HG02678 (cell line): ENCODE measurements around the gene MUC3A.

Experiments used
- ATAC-seq: cut with Tn5 transposase; IDR thresholded peaks from one replicate; pipeline ENCODE4 v1.9.1; 2021; ENCODE audit warnings: mild to moderate bottlenecking, moderate library complexity; ENCODE audit not compliant: unreplicated experiment

The MUC3A gene

DNA sequence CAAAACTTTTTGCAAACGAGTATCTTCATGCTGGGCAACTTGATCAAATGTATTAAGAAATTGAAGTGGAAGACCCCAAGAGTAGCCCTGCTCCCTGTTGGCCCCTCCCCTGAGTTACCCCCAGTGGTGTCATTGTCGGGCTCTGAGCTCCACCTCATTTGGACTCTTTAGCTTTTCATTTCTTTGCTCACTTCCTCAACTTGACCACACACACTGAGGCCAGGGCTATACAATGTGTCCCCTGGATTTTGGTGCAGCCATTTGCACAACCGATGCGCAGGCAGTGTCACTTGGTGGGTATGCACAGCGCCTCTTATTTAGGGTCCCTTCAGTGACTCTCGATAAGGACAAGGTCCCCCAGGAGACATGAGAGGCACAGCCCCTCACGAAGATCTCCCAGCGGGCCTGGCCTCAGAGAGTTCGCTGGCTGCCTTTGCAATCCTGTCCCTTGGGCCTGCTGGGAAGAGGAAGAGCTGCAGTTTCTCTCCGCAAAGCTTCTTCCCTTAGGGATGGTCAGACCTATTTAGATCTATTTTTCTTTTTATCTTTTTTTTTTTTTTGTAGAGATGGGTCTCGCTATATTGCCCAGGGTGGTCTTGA lies 2.5 kb upstream of the MUC3A start:
- ATAC-seq = no peak

DNA sequence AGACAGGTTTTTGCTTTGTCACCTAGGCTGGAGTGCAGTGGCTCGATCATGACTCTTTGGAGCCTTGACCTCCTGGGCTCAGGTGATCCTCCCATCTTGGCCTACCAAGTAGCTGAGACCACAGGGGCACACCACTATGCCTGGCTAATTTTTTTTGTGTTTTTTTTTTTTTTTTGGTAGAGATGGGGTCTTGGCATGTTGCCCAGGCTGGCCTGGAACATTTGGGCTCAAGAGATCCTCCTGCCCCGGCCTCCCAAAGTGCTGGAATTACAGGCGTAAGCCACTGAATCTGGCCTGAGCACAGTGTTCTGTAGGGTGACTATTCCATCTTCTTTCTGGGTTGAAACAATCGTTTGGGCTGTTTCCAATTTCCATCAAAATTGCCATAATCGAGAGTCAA lies 1.5 kb upstream of the MUC3A start:
- no peak for ATAC-seq

GRCh38 chr7:100949933-100950443 lies 654 bp downstream of the MUC3A start:
- no peak for ATAC-seq

DNA sequence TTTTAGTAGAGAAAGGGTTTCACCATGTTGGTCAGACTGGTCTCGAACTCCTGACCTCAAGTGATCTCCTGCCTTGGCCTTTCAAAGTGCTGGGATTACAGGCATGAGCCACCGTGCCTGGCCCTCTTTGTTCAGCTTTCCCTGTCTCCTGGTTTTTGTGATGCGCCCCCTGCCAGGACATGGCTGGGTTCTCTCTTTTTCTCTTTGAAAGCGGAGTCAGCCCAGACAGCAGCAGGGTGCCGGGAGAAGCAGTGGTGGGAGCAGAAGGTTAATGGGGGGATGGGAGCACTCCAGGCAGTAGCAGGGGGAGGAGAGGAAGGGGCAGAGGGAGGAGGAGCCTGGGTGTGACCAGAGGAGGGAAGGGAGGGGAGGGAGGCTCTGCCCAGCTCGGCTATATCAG lies 1.8 kb downstream of the MUC3A start:
- ATAC-seq = no peak

GRCh38 chr7:100951888-100952560 lies 2.7 kb downstream of the MUC3A start:
- no peak for ATAC-seq

DNA sequence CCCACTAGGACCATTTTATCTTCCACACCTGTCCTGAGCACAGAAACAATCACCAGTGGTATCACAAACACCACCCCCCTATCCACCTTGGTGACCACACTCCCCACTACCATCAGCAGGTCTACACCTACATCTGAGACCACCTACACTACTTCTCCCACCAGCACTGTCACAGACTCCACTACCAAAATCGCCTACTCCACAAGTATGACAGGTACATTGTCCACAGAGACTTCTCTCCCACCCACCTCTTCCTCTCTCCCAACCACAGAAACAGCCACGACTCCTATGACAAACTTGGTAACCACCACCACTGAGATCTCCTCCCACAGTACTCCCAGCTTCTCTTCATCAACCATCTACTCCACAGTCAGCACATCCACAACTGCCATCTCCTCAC lies 3.3 kb downstream of the MUC3A start:
- ATAC-seq = no peak

DNA sequence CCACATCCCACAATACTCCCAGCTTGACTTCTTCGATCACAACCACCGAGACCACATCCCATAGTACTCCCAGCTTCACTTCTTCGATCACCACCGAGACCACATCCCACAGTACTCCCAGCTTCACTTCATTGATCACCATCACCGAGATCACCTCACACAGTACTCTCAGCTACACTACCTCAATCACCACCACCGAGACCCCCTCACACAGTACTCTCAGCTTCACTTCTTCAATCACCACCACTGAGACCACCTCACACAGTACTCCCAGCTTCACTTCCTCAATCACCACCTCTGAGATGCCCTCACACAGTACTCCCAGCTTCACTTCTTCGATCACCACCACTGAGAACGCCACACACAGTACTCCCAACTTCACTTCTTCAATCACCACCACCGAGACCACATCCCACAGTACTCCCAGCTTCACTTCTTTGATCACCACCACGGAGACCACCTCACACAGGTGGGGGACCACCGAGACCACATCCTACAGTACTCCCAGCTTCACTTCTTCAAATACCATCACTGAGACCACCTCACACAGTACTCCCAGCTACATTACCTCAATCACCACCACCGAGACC lies 8.6 kb downstream of the MUC3A start:
- ATAC-seq = no peak

DNA sequence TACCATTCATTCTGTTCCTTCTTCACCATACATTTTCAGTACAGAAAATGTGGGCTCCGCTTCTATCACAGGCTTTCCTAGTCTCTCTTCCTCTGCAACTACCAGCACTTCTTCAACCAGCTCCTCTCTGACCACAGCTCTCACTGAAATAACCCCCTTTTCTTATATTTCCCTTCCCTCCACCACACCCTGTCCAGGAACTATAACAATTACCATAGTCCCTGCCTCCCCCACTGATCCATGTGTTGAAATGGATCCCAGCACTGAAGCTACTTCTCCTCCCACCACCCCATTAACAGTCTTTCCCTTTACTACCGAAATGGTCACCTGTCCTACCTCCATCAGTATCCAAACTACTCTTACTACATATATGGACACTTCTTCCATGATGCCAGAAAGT lies 10.6 kb downstream of the MUC3A start:
- no peak for ATAC-seq

DNA sequence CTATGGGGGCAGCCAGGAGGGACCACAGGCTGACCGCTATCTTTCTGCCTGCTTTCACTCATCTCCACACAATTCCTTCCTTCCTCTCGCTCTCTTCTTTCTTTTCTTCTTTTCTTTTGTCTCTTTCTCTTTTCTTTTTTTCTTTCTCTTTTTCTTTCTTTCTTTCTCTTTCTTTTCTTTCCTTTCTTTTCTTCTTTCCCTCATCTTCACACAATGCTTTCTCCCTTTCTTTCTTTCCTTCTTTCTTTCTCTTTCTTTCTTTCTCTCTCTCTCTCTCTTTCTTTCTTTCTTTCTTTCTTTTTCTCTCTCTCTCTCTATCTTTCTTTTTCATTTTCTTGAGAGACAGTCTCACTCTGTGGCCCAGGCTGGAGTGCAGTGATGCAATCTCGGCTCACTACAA lies 13.2 kb downstream of the MUC3A start:
- no peak for ATAC-seq

GRCh38 chr7:100963386-100963785 lies 14.1 kb downstream of the MUC3A start:
- no peak for ATAC-seq

DNA sequence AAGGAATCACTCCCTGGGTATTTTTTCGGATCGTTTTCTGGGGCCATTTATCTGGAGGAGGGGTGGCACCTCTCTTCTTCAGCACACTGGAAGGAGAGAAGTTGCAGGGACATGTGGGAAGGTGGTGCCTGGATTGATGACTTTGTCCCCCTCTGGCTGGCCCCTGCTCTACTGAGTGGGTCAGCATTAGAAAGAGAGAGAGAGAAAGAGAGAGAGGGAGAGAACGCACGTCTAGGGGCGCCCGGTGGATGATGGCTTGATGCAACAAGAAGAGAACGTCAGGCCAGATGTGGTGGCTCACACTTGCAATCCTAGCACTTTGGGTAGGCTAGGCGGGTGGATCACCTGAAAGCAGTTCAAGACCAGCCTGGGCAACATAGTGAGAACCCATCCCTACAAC lies 14.5 kb downstream of the MUC3A start:
- no peak for ATAC-seq

DNA sequence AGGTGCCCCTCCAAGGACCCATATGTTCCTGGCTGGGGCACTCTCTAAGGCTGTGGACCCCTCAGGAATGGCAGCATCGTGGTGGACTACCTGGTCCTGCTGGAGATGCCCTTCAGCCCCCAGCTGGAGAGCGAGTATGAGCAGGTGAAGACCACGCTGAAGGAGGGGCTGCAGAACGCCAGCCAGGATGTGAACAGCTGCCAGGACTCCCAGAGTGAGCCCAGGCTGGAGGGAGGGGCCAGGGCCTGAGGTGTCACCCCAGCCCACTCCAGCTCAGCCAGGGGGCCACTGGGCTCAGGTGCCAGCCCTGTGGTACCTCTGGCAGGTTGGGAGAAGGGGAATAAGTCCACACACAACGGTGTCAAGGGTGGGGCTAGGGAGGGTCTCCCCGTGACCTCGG lies 15.3 kb downstream of the MUC3A start:
- no peak for ATAC-seq

- ATAC-seq = no peak
Measured at GRCh38 chr7:100965045-100965722, 15.8 kb downstream of the MUC3A start.

DNA sequence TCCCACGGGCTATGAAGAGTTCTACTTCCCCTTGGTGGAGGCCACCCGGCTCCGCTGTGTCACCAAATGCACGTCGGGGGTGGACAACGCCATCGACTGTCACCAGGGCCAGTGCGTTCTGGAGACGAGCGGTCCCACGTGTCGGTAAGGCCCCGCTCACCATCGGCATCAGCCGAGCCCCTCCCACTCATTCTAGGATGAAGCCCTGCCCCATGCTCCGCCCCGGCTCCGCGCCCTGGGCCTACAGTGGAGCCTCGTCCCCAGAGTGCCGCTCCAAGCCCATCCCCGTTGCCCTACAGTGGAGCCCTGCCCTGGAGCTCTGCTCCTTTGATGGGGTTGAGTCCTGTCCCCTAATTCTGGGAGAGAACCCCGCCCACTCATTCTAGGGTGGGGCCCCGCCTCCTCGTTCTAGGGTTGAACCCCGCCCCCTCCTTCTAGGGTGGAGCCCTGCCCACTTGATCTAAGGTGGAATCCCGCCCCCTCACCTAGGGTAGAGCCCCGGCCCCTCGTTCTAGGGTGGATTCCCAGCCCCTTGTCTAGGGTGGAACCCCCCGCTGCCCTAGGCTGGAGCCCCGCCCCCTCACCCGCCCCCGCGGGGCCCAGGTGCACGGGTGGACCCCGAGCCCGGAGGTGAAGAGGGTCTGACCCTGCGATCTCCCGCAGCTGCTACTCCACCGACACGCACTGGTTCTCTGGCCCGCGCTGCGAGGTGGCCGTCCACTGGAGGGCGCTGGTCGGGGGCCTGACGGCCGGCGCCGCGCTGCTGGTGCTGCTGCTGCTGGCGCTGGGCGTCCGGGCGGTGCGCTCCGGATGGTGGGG lies 16.6 kb downstream of the MUC3A start:
- no peak for ATAC-seq

GRCh38 chr7:100966542-100967291 lies 17.4 kb downstream of the MUC3A start:
- ATAC-seq = no peak

- no peak for ATAC-seq
Measured at GRCh38 chr7:100967292-100967863, 18.0 kb downstream of the MUC3A start.

DNA sequence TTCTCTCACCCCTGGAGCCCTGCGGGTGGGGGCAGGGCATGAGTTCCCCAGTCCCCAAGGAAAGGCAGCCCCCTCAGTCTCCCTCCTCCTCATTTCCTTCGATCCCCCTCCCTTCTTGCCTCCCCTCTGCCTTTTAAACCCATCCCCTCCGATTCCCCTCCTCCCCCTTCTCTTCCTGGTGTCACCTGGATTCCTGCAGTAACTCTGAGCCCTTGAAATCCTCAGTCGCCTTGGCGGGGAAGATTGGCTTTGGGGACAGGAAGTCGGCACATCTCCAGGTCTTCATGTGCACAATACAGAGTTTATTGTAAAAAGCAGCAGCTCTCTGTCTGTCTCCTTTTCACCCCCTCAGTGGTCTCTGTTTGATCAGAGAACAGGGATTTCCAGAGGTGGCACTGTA lies 18.7 kb downstream of the MUC3A start:
- ATAC-seq = no peak

DNA sequence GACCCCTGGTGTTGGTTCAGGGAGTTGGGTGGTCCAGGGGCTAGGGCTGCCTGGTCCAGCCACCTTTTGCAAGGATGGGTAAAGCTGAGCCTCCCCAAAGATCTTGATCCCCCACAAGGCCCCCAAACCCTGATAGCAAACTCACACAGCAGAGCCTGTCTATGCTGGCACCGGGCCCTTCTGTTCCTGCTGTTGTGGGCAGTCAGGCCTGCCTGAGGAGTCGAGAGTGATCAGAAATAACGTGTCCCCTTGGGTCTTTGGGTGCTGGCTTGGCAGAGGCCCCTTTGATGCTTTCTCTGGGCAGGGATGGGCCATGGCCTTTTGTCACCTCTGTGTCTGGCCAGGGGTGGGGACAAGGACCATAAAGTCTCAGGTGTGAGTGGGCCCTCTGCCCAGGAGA lies 19.3 kb downstream of the MUC3A start:
- no peak for ATAC-seq

- no peak for ATAC-seq
Measured at GRCh38 chr7:100969066-100969615, 19.8 kb downstream of the MUC3A start, which contains the start of gene MUC12. Gene MUC12 (plus strand): TSS chr7:100969565. CDS start chr7:100969623, 58 bp downstream.
